ENCODE measurements around the gene PTGER1. TPM values are rescaled to one million over a fixed set of nuclear protein-coding genes. Genes with fewer than 3 reads are reported as not detected.

Gene PTGER1
- total RNA-seq, 2 donors from 2014 or later = 0.81 to 1.0 TPM

DNA sequence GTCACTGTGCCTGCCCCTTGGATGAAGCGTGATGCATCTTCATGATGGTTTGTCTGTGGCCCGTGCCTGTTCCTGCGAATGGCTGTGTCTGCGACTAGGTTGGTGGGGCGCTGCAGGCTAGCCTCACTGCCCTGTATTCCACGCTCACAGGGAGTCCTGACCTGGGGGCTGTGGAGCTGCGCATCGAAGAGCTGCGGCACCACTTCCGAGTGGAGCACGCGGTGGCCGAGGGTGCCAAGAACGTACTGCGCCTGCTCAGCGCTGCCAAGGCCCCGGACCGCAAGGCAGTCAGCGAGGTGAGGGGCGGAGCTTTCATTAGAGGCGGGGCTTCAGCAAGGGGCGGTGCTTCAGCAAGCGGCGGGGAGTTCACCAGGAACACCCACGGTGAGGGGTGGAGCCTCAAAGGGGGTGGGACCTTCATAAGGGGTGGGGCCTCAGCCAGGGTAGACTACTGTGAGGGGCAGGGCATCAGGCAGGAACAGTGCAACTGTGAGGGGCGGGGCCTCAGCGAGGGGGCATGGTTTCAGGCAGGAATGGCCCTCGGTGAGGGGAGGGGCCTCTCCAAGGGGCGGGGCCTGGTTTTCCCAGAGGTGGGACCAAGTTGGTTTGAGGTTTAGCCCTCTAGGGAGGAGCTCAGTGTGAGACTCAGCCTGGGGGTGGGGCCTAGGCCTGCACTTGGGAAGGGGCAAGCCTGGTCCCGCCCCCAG, 24.8 kb downstream of the PTGER1 start:
- Mint-ChIP-seq H3K36me3 (ENCODE audit: low read depth) (peaks cover 72% of the 10 kb centered on the region), H3K4me3 (no peak overlapping the region), H3K27ac (peak overlapping the region; percentile 20), H3K27me3 (ENCODE audit: insufficient read depth) (no peaks in the 10 kb centered on the region), H3K9me3 (no peaks in the 10 kb centered on the region), H3K4me1 (no peaks in the 10 kb centered on the region)
- peak; percentile 99 for DNase-seq
- Histone ChIP-seq H3K9ac (ENCODE audit: extremely low read depth, low read length, poor library complexity, severe bottlenecking) (no peak overlapping the region), H3K9me3 (ENCODE audit: control insufficient read depth, low read length) (no peaks in the 10 kb centered on the region), H3K36me3 (ENCODE audit: control insufficient read depth, insufficient read depth, low read length) (peaks cover 39% of the 10 kb centered on the region), H3K27me3 (ENCODE audit: control insufficient read depth, insufficient read depth, low read length, poor library complexity, severe bottlenecking) (no peaks in the 10 kb centered on the region), H3K4me3 (ENCODE audit: low read length) (no peak overlapping the region), H3K4me1 (ENCODE audit: control insufficient read depth, insufficient read depth, low read length) (no peaks in the 10 kb centered on the region), H3K27ac (ENCODE audit: low read depth, low read length) (no peak overlapping the region)
- TF ChIP-seq, protein P1, sequence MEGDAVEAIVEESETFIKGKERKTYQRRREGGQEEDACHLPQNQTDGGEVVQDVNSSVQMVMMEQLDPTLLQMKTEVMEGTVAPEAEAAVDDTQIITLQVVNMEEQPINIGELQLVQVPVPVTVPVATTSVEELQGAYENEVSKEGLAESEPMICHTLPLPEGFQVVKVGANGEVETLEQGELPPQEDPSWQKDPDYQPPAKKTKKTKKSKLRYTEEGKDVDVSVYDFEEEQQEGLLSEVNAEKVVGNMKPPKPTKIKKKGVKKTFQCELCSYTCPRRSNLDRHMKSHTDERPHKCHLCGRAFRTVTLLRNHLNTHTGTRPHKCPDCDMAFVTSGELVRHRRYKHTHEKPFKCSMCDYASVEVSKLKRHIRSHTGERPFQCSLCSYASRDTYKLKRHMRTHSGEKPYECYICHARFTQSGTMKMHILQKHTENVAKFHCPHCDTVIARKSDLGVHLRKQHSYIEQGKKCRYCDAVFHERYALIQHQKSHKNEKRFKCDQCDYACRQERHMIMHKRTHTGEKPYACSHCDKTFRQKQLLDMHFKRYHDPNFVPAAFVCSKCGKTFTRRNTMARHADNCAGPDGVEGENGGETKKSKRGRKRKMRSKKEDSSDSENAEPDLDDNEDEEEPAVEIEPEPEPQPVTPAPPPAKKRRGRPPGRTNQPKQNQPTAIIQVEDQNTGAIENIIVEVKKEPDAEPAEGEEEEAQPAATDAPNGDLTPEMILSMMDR (conservative IDR thresholded peaks at IDR 0.05) = no peak
- WGBS, 2 experiments (ENCODE audit: insufficient coverage in 1 of 2, insufficient read length in 1 of 2) = 87 to 98% methylated on average over 18 to 30 of the region's 30 CpGs

DNA sequence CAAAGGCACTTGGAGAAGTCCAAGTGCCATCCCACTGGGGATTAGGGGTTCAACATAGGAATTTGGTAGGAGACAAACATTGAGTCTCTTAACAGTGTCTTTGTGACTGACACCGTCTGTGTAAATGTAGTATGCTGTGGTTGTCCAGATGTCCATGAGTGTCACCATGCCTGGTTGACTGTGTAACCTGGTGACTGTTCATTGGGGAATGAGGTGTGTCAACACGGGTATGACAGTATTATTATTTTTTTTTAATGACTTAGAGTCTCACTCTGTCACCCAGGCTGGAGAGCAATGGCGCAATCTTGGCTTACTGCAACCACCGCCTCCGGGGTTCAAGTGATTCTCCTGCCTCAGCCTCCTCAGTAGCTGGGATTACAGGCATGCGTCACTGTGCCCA, 25.8 kb downstream of the PTGER1 start:
- TF ChIP-seq, protein P1 (conservative IDR thresholded peaks at IDR 0.05) = no peak
- no peak overlapping the region for H3K4me3 Mint-ChIP-seq
- H3K9ac ChIP-seq (ENCODE audit: extremely low read depth, low read length, poor library complexity, severe bottlenecking) = no peak overlapping the region
- no peak for DNase-seq
- whole genome bisulfite sequencing, 2 experiments (ENCODE audit: insufficient coverage in 1 of 2, insufficient read length in 1 of 2) = 97 to 99% methylated on average over 5 to 6 of the region's 6 CpGs
- no peak overlapping the region for H3K27ac ChIP-seq (ENCODE audit: low read depth, low read length)
- H3K36me3 Mint-ChIP-seq (ENCODE audit: low read depth) = peaks cover 71% of the 10 kb centered on the region
- H3K9me3 ChIP-seq (ENCODE audit: control insufficient read depth, low read length) = no peaks in the 10 kb centered on the region
- no peaks in the 10 kb centered on the region for H3K27me3 Mint-ChIP-seq (ENCODE audit: insufficient read depth)
- no peaks in the 10 kb centered on the region for H3K9me3 Mint-ChIP-seq
- H3K27ac Mint-ChIP-seq = no peak overlapping the region
- H3K4me3 ChIP-seq (ENCODE audit: low read length) = no peak overlapping the region
- H3K36me3 ChIP-seq (ENCODE audit: control insufficient read depth, insufficient read depth, low read length) = peaks cover 37% of the 10 kb centered on the region
- H3K4me1 Mint-ChIP-seq = no peaks in the 10 kb centered on the region
- H3K27me3 ChIP-seq (ENCODE audit: control insufficient read depth, insufficient read depth, low read length, poor library complexity, severe bottlenecking) = no peaks in the 10 kb centered on the region
- H3K4me1 ChIP-seq (ENCODE audit: control insufficient read depth, insufficient read depth, low read length) = no peaks in the 10 kb centered on the region

DNA sequence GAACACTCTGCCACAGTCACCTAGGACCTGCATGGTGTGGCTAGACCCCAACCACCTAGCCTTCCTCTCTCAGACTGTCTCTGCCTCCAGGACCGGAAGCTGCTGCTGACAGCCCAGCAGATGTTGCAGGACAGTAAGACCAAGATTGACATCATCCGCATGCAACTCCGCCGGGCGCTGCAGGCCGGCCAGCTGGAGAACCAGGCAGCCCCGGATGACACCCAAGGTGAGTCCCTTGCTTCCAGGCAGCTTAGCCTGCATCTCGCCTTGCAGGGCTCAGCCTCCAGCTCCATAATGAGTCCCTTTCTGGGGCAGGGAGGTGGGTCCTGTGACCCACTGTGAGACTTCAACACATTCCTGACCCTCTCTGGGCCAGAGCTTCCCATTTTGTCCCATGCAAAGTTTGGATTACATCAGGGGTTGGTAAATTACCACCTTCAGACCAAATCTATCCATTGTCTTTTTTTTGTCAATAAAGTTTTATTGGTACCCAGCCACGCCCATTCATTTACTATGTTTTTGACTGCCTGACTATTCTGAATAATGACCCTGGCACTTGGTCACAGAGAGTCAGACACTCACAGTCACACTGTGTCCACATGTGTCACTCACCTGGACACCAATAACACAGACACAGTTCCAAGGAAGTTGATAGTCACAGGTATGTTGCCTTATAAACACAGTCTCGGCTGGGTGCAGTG, 28.7 kb downstream of the PTGER1 start:
- H3K9me3 ChIP-seq (ENCODE audit: control insufficient read depth, low read length) = no peaks in the 10 kb centered on the region
- Mint-ChIP-seq H3K9me3 (no peaks in the 10 kb centered on the region), H3K27me3 (ENCODE audit: insufficient read depth) (no peaks in the 10 kb centered on the region), H3K27ac (no peak overlapping the region), H3K36me3 (ENCODE audit: low read depth) (peaks cover 74% of the 10 kb centered on the region), H3K4me3 (no peak overlapping the region), H3K4me1 (no peaks in the 10 kb centered on the region)
- no peaks in the 10 kb centered on the region for H3K4me1 ChIP-seq (ENCODE audit: control insufficient read depth, insufficient read depth, low read length)
- no peaks in the 10 kb centered on the region for H3K27me3 ChIP-seq (ENCODE audit: control insufficient read depth, insufficient read depth, low read length, poor library complexity, severe bottlenecking)
- no peak overlapping the region for H3K27ac ChIP-seq (ENCODE audit: low read depth, low read length)
- TF ChIP-seq, protein P1 (conservative IDR thresholded peaks at IDR 0.05) = no peak
- 90 to 93% methylated on average over 10 of the region's 10 CpGs for WGBS, 2 experiments (ENCODE audit: insufficient coverage in 1 of 2, insufficient read length in 1 of 2)
- no peak for DNase-seq
- no peak overlapping the region for H3K4me3 ChIP-seq (ENCODE audit: low read length)
- peaks cover 54% of the 10 kb centered on the region for H3K36me3 ChIP-seq (ENCODE audit: control insufficient read depth, insufficient read depth, low read length)
- H3K9ac ChIP-seq (ENCODE audit: extremely low read depth, low read length, poor library complexity, severe bottlenecking) = no peak overlapping the region
